Ishikawa (cell line): Measurements from ENCODE around the gene PKD2.

Source experiments
- CEBPB ChIP-seq: IDR thresholded peaks from 2 replicates; pipeline ENCODE4 v1.6.1; 2012
- CREB1 ChIP-seq: IDR thresholded peaks from 2 replicates; pipeline ENCODE4 v1.6.1; 2012; ENCODE audit warnings: low read depth
- EGR1 ChIP-seq: IDR thresholded peaks from 2 replicates; pipeline ENCODE4 v1.6.1; 2012
- EP300 ChIP-seq: IDR thresholded peaks from 2 replicates; pipeline ENCODE4 v1.6.1; 2012; ENCODE audit warnings: borderline replicate concordance
- FOXM1 ChIP-seq: IDR thresholded peaks from 2 replicates; pipeline ENCODE4 v1.6.1; 2012; ENCODE audit warnings: low read depth, borderline replicate concordance
- NFIC ChIP-seq: IDR thresholded peaks from 2 replicates; pipeline ENCODE4 v1.6.1; 2012
- RAD21 ChIP-seq: IDR thresholded peaks from 2 replicates; pipeline ENCODE4 v1.6.1; 2012; ENCODE audit warnings: low read depth
- TAF1 ChIP-seq: IDR thresholded peaks from 2 replicates; pipeline ENCODE4 v1.6.1; 2012; ENCODE audit warnings: low read depth, mild to moderate bottlenecking
- TCF12 ChIP-seq: IDR thresholded peaks from 2 replicates; pipeline ENCODE4 v1.6.1; 2012; ENCODE audit warnings: low read depth
- TEAD4 ChIP-seq: IDR thresholded peaks from 2 replicates; pipeline ENCODE4 v1.6.1; 2012
- USF1 ChIP-seq: IDR thresholded peaks from 2 replicates; pipeline ENCODE4 v1.6.1; 2012
- YY1 ChIP-seq: IDR thresholded peaks from 2 replicates; pipeline ENCODE4 v1.6.1; 2012; ENCODE audit warnings: low read depth
- ZBTB7A ChIP-seq: IDR thresholded peaks from 2 replicates; pipeline ENCODE4 v1.6.1; 2012; ENCODE audit warnings: low read depth
- TF ChIP-seq, protein P1 (sequence below): IDR thresholded peaks from 2 replicates; pipeline ENCODE4 v1.6.1; 2012; ENCODE audit warnings: low read depth, mild to moderate bottlenecking
- TF ChIP-seq, protein P2 (sequence below): IDR thresholded peaks from 2 replicates; pipeline ENCODE4 v1.6.1; 2012

The PKD2 gene

GRCh38 chr4:87970121-87970520, 37.3 kb upstream of the PKD2 start:
- TF ChIP-seq CREB1 = no peak
- TF ChIP-seq EGR1 = no peak
- TF ChIP-seq RAD21 = no peak
- TF ChIP-seq ZBTB7A = no peak
- no peak for TF ChIP-seq CEBPB
- TF ChIP-seq YY1 = no peak
- no peak for TF ChIP-seq TCF12
- TF ChIP-seq, protein P1, sequence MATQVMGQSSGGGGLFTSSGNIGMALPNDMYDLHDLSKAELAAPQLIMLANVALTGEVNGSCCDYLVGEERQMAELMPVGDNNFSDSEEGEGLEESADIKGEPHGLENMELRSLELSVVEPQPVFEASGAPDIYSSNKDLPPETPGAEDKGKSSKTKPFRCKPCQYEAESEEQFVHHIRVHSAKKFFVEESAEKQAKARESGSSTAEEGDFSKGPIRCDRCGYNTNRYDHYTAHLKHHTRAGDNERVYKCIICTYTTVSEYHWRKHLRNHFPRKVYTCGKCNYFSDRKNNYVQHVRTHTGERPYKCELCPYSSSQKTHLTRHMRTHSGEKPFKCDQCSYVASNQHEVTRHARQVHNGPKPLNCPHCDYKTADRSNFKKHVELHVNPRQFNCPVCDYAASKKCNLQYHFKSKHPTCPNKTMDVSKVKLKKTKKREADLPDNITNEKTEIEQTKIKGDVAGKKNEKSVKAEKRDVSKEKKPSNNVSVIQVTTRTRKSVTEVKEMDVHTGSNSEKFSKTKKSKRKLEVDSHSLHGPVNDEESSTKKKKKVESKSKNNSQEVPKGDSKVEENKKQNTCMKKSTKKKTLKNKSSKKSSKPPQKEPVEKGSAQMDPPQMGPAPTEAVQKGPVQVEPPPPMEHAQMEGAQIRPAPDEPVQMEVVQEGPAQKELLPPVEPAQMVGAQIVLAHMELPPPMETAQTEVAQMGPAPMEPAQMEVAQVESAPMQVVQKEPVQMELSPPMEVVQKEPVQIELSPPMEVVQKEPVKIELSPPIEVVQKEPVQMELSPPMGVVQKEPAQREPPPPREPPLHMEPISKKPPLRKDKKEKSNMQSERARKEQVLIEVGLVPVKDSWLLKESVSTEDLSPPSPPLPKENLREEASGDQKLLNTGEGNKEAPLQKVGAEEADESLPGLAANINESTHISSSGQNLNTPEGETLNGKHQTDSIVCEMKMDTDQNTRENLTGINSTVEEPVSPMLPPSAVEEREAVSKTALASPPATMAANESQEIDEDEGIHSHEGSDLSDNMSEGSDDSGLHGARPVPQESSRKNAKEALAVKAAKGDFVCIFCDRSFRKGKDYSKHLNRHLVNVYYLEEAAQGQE = no peak
- TF ChIP-seq TEAD4 = no peak
- no peak for TF ChIP-seq FOXM1

DNA sequence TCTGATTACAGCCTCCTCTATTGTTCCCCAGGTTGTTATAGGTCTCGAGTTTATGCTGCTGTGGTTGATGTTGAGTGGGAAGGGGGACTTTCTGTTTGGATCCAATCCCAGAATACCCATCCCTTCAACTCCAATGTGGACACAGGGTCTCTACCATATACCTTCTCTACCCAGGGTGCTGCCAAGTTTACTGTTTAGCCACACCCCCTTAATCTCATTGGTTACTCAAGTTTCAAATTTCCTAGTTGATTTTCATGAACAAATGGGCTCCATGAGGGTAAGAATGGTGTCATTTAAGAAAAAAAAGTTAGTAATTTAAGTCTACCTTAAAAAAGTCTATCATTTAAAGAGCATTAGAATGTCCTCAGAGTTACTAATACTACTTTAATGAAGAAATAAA, 35.6 kb upstream of the PKD2 start:
- TF ChIP-seq CEBPB (no peak), TAF1 (no peak), RAD21 (no peak), ZBTB7A (no peak), YY1 (no peak), EP300 (no peak), CREB1 (no peak), EGR1 (no peak), NFIC (no peak)
- TF ChIP-seq, protein P1 = no peak
- TF ChIP-seq, protein P2, sequence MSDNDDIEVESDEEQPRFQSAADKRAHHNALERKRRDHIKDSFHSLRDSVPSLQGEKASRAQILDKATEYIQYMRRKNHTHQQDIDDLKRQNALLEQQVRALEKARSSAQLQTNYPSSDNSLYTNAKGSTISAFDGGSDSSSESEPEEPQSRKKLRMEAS = no peak

DNA sequence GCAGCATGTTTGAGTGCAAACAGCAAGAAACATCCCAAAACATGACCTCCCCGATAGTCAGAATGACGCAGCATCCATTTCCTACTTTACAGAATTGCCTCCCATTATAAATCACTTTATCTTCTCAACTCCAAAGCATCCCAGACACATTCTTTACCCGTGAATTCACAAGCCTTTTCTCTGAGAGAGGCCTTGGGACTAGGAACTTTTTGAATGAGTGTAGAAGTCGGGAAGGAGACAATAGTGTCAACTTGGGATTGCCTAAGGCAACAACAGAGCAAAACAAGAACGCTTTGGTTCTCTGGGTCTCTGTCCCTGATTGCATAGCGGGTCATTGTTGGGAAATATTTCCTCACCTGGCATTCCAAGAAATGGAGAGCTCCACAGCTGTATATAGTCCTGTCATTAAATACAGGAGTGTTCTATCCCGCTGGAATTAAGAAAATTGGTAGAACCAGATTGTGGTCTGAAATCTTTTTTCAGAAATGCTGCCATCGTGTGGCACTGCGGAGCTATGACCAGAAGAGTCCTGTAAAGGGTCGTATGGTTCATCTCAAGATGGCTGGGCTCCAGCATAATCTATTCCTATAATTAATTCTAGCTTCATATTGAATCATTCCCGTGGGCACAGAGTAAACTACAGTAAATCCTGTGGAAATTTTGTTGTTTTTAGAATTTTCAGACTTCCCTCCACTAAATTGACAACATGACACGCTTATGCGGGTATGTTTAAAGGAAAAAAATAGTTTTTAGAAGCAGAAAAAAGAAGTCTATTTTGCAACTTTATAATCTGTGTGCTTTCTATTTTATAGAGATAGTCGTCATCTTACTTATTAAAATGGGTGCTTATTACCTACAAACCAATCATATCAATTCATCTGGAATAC, 33.9 kb upstream of the PKD2 start:
- TF ChIP-seq RAD21 (peak; percentile 75), TCF12 (no peak), YY1 (0 out of 2 replicates have a peak, but pooled peaks have one; percentile 27)

DNA sequence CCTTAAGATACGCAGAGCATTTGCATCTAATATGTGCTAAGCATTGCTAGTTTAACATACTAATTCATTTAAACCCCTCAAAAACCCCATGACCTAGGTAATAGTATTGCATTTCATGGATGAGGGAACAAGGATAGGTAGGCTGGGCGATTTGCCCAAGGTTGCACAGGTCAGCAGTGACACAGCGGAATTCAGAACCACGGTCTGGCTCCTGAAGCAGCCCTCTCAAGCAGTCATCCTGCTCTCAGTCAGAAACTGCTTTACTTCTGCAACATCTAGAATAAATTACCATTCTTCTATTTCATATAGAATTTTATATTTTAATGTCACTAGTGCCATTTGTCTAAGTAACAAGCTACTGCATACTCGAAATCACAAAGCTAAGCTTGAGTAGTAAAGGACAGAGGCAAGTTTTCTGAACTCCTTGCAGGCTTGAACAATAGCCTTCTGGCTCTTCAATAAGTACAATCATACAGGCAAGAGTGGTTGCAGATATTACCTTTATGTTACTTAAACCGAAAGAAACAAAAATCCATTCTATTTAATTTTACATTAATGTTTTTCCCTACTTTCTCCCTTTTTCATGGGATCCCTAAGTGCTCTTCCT, 32.5 kb upstream of the PKD2 start:
- TF ChIP-seq TEAD4 (0 out of 2 replicates have a peak, but pooled peaks have one; percentile 20), ZBTB7A (no peak), NFIC (peak; percentile 53), CEBPB (peak; percentile 4; the same call in 1 of the 2 replicates)
- TF ChIP-seq, protein P2 = no peak

DNA sequence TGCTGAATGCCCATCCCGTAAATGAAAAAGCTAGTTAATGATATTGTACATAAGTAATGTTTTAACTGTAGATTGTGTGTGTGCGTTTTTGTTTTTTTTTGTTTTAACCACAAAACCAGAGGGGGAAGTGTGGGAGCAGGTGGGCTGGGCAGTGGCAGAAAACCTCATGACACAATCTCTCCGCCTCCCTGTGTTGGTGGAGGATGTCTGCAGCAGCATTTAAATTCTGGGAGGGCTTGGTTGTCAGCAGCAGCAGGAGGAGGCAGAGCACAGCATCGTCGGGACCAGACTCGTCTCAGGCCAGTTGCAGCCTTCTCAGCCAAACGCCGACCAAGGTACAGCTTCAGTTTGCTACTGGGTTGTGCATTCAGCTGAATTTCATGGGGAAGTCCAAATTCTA, 32.0 kb upstream of the PKD2 start, which contains the start of gene SPP1:
Gene SPP1 (plus strand): TSS at position 249 of the 400 bp plus-strand sequence. CDS start 1,182 bp downstream, outside the sequence.
- TF ChIP-seq CEBPB = no peak
- no peak for TF ChIP-seq CREB1
- TF ChIP-seq EGR1 = no peak

DNA sequence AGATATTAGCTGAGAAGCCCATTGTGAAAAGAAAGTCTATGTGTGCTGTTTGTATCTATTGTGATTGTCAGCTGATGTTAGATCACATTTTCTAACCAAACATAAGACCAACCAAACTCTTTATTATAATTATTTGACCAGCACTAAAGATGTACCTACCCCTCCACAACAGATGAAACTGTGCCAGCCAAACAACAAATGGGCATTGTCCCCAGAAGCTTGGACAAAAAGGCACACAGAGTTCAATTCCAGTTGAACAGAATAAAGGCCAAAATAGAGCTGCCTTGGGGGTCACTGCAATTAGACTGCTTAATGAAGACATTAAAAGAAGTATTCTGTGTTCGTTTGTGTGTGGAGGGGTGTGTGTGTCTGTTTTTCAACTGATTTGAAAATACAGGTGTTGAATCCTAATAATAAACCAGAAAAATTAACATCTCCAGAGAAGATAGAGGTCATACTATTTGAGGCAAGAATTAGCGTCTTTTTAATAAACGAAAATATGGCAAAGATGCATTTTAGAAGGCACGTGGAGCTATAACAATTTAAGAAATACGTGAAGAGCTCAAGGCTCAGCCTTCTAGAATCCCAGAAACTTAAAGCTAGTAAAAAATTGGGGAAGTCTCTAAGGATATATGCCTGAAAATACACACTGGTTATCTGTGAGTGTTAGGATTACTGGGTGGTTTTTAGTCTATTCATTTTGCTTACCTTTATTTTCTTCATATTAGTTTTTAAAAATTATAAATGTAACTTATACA, 29.7 kb upstream of the PKD2 start:
- TF ChIP-seq, protein P2 = no peak
- TF ChIP-seq, protein P1 = no peak
- TF ChIP-seq TCF12 (no peak), USF1 (no peak), TEAD4 (no peak), YY1 (no peak), EP300 (no peak), TAF1 (no peak), RAD21 (no peak), EGR1 (no peak), ZBTB7A (no peak), CREB1 (no peak)
